B cell (primary cell): ENCODE measurements around the gene SDK2. TPM values are rescaled to one million over a fixed set of nuclear protein-coding genes. Genes with fewer than 3 reads are reported as not detected.

ENCODE experiments used
- ATAC-seq: fragments of 200-7000 bp; cut with Tn5 transposase; one replicate; pipeline ENCODE4 v1.10.0; 2021; ENCODE audit warnings: low read depth, mild to moderate bottlenecking, moderate number of reproducible peaks, moderate library complexity
- CTCF ChIA-PET: fragments of 350-600 bp; sonication (Branson Sonifier 250); formaldehyde crosslinking; loops from one replicate; lab custom pipeline; 2021; ENCODE audit warnings: antibody characterized with exemption, inconsistent platforms; lab: Charles Lee
- POLR2A ChIA-PET: fragments of 350-600 bp; sonication (Branson Sonifier 250); formaldehyde crosslinking; loops from one replicate; lab custom pipeline; 2021; ENCODE audit warnings: antibody characterized with exemption; lab: Charles Lee
- DNase-seq: peaks from one replicate; pipeline ENCODE4 v3.0.0; 2013
- H2AFZ ChIP-seq: 2 replicates; pipeline ENCODE4 v1.6.1; 2012; ENCODE audit warnings: mild to moderate bottlenecking, low read depth, low read length; ENCODE audit not compliant: insufficient read depth, poor library complexity, severe bottlenecking
- H3K27ac ChIP-seq, 2 donors: 1 replicate in 1 of 2; 2 replicates in 1 of 2; pipeline ENCODE4 v1.5.1; 2012 to 2013; ENCODE audit warnings: low read length in 2 of 2, mild to moderate bottlenecking in 2 of 2, moderate library complexity in 1 of 2
- H3K27me3 ChIP-seq, 4 experiments: fragments of 200-600 bp in 1 of 4; sonication (generic) in 1 of 4; replicated peaks in 1 of 4; 1 replicate in 2 of 4; 2 replicates in 2 of 4; pipeline versions ENCODE4 v1.6.1 to v1.7.0; 2013 to 2016; ENCODE audit warnings: low read length in 3 of 4, mild to moderate bottlenecking in 2 of 4, mixed read lengths in 1 of 4, moderate library complexity in 1 of 4; ENCODE audit not compliant: insufficient read depth in 4 of 4, control insufficient read depth in 3 of 4; ENCODE audit errors: control extremely low read depth in 1 of 4
- H3K36me3 ChIP-seq, 2 experiments: replicated peaks in 1 of 2; 1 replicate in 1 of 2; 2 replicates in 1 of 2; pipeline versions ENCODE4 v1.6.1 to v1.7.1; 2013; ENCODE audit warnings: low read length in 1 of 2; ENCODE audit not compliant: insufficient read depth in 2 of 2, control insufficient read depth in 1 of 2; ENCODE audit errors: control extremely low read depth in 1 of 2, extremely low read depth in 1 of 2
- H3K4me1 ChIP-seq, 2 donors: fragments of 200-600 bp in 1 of 2; sonication (generic) in 1 of 2; 1 replicate in 1 of 2; 2 replicates in 1 of 2; pipeline versions ENCODE4 v1.5.1 to v1.6.1; 2013 to 2017; ENCODE audit warnings: low read length in 2 of 2; ENCODE audit not compliant: control insufficient read depth in 2 of 2, insufficient read depth in 2 of 2
- H3K4me2 ChIP-seq: replicated peaks from 2 replicates; pipeline ENCODE3; 2012; ENCODE audit warnings: mild to moderate bottlenecking, low read depth, low read length; ENCODE audit not compliant: poor library complexity, severe bottlenecking
- H3K4me3 ChIP-seq, 5 experiments: fragments of 200-600 bp in 1 of 5; sonication (generic) in 1 of 5; 1 replicate in 3 of 5; 2 replicates in 2 of 5; pipeline versions ENCODE4 v1.5.1 to v1.7.0; 2011 to 2016; ENCODE audit warnings: low read length in 4 of 5, mild to moderate bottlenecking in 4 of 5, low read depth in 2 of 5, control low read depth in 1 of 5, moderate library complexity in 1 of 5; ENCODE audit not compliant: insufficient read depth in 1 of 5; ENCODE audit errors: control extremely low read depth in 1 of 5, extremely low read depth in 1 of 5
- H3K79me2 ChIP-seq: fragments of 200-600 bp; sonication (generic); one replicate; pipeline ENCODE4 v1.6.0; 2016; ENCODE audit warnings: low read length; ENCODE audit not compliant: control insufficient read depth, insufficient read depth
- H3K9ac ChIP-seq: fragments of 200-600 bp; sonication (generic); 2 replicates; pipeline ENCODE4 v1.6.1; 2017; ENCODE audit warnings: mild to moderate bottlenecking, low read length, moderate library complexity
- H3K9me3 ChIP-seq, 3 donors: one replicate each; pipeline versions ENCODE4 v1.6.1 to v1.7.1; 2013; ENCODE audit warnings: low read length in 2 of 3; ENCODE audit not compliant: control insufficient read depth in 2 of 3, insufficient read depth in 1 of 3; ENCODE audit errors: control extremely low read depth in 1 of 3
- H4K20me1 ChIP-seq: 2 replicates; pipeline ENCODE4 v1.6.0; 2012; ENCODE audit warnings: mild to moderate bottlenecking, low read length; ENCODE audit not compliant: insufficient read depth, control insufficient read depth, poor library complexity, severe bottlenecking
- H3K27ac Mint-ChIP-seq: one replicate; pipeline ENCODE4 v1.8.0; 2021; ENCODE audit warnings: mixed read lengths
- H3K27me3 Mint-ChIP-seq: one replicate; pipeline ENCODE4 v1.8.0; 2021; ENCODE audit warnings: mixed read lengths
- H3K4me1 Mint-ChIP-seq: one replicate; pipeline ENCODE4 v1.8.0; 2021; ENCODE audit warnings: mixed read lengths
- H3K4me3 Mint-ChIP-seq: one replicate; pipeline ENCODE4 v1.8.0; 2021; ENCODE audit warnings: mixed read lengths
- H3K9me3 Mint-ChIP-seq: one replicate; pipeline ENCODE4 v1.8.0; 2022; ENCODE audit warnings: mixed read lengths; ENCODE audit not compliant: insufficient read depth
- EZH2 ChIP-seq: IDR thresholded peaks from 2 replicates; pipeline ENCODE4 v1.6.1; 2012; ENCODE audit warnings: borderline replicate concordance, low read depth, mild to moderate bottlenecking, moderate library complexity, low read length; ENCODE audit not compliant: insufficient read depth, poor library complexity, severe bottlenecking
- WGBS: methylation state at CpG from one replicate; pipeline ENCODE4 v1.1.5; 2013; ENCODE audit warnings: missing lambda C conversion rate; ENCODE audit not compliant: insufficient coverage; 5-methylcytosine and 5-hydroxymethylcytosine counted together
- intact Hi-C: fragments of 100-400 bp; cut with micrococcal nuclease; formaldehyde crosslinking; loops from one replicate; pipeline ENCODE4 v1.10.0; 2022
- polyA plus RNA-seq: library from polyadenylated mRNA; depleted of rRNA; stranded (reverse); fragments of >200 nt; gene quantifications from 2 replicates; pipeline ENCODE4 v1.2.3, GENCODE V29; 2012
- total RNA-seq, 2 donors: library from RNA; stranded (reverse); fragments of 120-200 nt in 1 of 2; gene quantifications; 1 replicate in 1 of 2; 2 replicates in 1 of 2; pipeline versions ENCODE4 v1.2.3 to v1.2.4, GENCODE V29; 2013 to 2022
- TF ChIP-seq, protein P1 (sequence below): fragments of 200-600 bp; IDR thresholded peaks from one replicate; pipeline ENCODE4 v1.8.0; 2022; ENCODE audit warnings: antibody characterized with exemption, mild to moderate bottlenecking

SDK2 gene
- total and polyA plus RNA-seq, 2 donors (not counting 1 experiment from before 2014, with no cell fraction given): 3.2 to 13.0 TPM

GRCh38 chr17:73533127-73533526 lies 111.1 kb downstream of the SDK2 start:
- H3K4me3 ChIP-seq: no peak overlapping the region
- POLR2A ChIA-PET: no interaction called here
- Mint-ChIP-seq H3K27ac (no peak overlapping the region), H3K27me3 (no peaks in the 10 kb centered on the region), H3K4me1 (peaks cover 8% of the 10 kb centered on the region), H3K9me3 (no peaks in the 10 kb centered on the region), H3K4me3 (no peak overlapping the region)
- peaks cover 33% of the 10 kb centered on the region for H4K20me1 ChIP-seq
- no peak overlapping the region for H3K9ac ChIP-seq
- H3K4me1 ChIP-seq: no peaks in the 10 kb centered on the region
- no peaks in the 10 kb centered on the region for H3K27me3 ChIP-seq
- no peak for ATAC-seq
- 82% methylated on average over 13 of the region's 13 CpGs for WGBS
- no peak overlapping the region for H3K27ac ChIP-seq
- CTCF ChIA-PET: no interaction called here
- intact Hi-C loops: no loop called here
- H3K79me2 ChIP-seq: peaks cover 32% of the 10 kb centered on the region
- TF ChIP-seq EZH2: no peak
- TF ChIP-seq, protein P1, sequence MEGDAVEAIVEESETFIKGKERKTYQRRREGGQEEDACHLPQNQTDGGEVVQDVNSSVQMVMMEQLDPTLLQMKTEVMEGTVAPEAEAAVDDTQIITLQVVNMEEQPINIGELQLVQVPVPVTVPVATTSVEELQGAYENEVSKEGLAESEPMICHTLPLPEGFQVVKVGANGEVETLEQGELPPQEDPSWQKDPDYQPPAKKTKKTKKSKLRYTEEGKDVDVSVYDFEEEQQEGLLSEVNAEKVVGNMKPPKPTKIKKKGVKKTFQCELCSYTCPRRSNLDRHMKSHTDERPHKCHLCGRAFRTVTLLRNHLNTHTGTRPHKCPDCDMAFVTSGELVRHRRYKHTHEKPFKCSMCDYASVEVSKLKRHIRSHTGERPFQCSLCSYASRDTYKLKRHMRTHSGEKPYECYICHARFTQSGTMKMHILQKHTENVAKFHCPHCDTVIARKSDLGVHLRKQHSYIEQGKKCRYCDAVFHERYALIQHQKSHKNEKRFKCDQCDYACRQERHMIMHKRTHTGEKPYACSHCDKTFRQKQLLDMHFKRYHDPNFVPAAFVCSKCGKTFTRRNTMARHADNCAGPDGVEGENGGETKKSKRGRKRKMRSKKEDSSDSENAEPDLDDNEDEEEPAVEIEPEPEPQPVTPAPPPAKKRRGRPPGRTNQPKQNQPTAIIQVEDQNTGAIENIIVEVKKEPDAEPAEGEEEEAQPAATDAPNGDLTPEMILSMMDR: no peak
- H3K9me3 ChIP-seq: no peaks in the 10 kb centered on the region
- H2AFZ ChIP-seq: no peak overlapping the region
- no peak overlapping the region for H3K4me2 ChIP-seq
- no peaks in the 10 kb centered on the region for H3K36me3 ChIP-seq
- no peak for DNase-seq

DNA sequence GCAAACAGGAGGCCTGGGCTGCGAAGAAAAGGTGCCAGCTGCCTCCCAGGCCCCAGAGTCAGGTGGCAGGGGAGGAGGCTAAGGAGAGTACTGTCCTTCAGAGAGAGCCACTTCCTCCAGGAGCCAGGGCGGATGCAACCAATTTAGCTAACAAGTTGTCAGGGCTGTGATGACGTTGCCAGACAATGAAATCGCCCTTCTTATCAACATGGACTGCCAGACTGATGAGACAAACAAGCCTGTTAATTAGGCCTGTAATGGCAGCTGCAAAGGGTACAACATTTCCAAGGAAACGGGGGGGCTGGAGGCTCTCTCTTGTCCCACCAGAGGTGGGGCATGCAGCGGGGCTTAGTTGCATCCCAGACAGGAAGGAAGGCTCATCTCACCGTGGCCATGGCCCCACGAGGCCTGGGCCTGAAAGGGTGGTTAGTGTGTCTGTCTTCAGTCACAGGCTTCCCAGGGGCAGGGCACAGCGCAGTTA lies 111.8 kb downstream of the SDK2 start:
- peaks cover 8% of the 10 kb centered on the region for H3K4me1 Mint-ChIP-seq
- no peaks in the 10 kb centered on the region for H3K9me3 ChIP-seq
- intact Hi-C loops: no loop called here
- H3K4me2 ChIP-seq: no peak overlapping the region
- H4K20me1 ChIP-seq: peaks cover 32% of the 10 kb centered on the region
- no peak overlapping the region for H3K27ac ChIP-seq
- ChIA-PET CTCF (no interaction called here), POLR2A (no interaction called here)
- no peak overlapping the region for H3K9ac ChIP-seq
- no peak for DNase-seq
- H3K9me3 Mint-ChIP-seq: no peaks in the 10 kb centered on the region
- H3K4me3 Mint-ChIP-seq: no peak overlapping the region
- no peaks in the 10 kb centered on the region for H3K4me1 ChIP-seq
- no peaks in the 10 kb centered on the region for H3K27me3 Mint-ChIP-seq
- H2AFZ ChIP-seq: no peak overlapping the region
- no peak for ATAC-seq
- no peaks in the 10 kb centered on the region for H3K36me3 ChIP-seq
- no peak for TF ChIP-seq EZH2
- TF ChIP-seq, protein P1: no peak
- H3K4me3 ChIP-seq: no peak overlapping the region
- WGBS: 42% methylated on average over 7 of the region's 9 CpGs
- H3K27ac Mint-ChIP-seq: no peak overlapping the region
- H3K27me3 ChIP-seq: no peaks in the 10 kb centered on the region
- H3K79me2 ChIP-seq: peaks cover 26% of the 10 kb centered on the region
